G401 (cell line): Measurements from ENCODE around the gene BMP7. TPM values are rescaled to one million over a fixed set of nuclear protein-coding genes. Genes with fewer than 3 reads are reported as not detected.

Source experiments
- DNase-seq: peaks from one replicate; pipeline ENCODE4 v3.0.0-alpha.2; 2015; ENCODE audit warnings: low spot score
- in situ Hi-C: cut with HindIII; loops from 2 replicates; pipeline ENCODE4 v1.10.0; 2016; ENCODE audit warnings: low sequenced_read_pairs, mixed read lengths
- total RNA-seq: library from RNA; depleted of rRNA; stranded (reverse); fragments of >200 nt; shearing (Covaris generic); gene quantifications from 2 replicates; pipeline ENCODE4 v1.2.3, GENCODE V29; 2014; rRNA removed

The BMP7 gene
- 81.3 and 122 TPM in 2 replicates for total RNA-seq

DNA sequence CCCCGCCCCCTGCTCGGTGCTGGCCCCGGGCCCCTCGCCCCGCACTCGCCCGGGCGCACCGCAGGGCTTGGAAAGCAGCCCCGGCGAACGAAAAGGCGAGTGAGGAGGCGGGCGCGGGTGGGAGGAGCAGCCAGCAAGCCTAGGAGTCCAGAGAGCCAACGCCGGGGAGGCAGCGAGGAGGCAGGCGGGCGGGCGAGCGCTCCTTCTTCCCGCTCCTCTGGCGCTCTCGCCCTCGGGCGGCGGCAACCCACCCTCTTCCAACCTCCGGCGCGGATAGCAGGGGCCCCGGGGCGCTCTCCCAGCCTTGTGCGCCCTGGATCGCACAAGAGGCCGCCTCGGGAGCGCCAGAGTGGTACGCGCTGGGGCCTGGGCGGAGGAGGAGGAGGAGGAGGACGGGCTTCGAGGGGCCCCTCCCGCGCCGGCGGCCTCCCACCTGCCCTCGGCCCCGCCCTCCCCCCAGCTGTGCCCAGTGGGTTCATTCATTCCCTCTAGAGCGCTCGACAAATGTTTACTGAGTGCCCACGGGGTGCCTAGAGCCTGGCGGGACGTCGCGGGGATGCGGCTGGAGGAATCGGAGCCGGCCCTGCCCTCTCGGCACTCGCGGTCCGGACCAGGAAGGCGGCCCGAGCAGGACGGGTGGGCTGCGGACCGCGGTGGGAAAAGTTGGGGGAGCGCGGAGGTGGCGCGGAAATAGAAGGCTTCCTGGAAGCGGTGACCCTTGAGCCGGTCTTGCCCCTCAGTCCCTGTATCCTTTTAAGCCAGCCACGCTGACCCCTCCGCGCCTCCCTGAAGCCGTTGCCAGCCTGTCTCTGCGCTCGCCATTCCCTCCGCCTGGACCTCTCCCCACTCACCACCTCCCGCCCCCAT, at the start of gene BMP7:
Gene BMP7 (minus strand): TSS at position 351 of the 867 bp plus-strand sequence. CDS start 519 bp downstream, outside the sequence.
- in situ Hi-C loops, result no loop called here
- no peak for DNase-seq

DNA sequence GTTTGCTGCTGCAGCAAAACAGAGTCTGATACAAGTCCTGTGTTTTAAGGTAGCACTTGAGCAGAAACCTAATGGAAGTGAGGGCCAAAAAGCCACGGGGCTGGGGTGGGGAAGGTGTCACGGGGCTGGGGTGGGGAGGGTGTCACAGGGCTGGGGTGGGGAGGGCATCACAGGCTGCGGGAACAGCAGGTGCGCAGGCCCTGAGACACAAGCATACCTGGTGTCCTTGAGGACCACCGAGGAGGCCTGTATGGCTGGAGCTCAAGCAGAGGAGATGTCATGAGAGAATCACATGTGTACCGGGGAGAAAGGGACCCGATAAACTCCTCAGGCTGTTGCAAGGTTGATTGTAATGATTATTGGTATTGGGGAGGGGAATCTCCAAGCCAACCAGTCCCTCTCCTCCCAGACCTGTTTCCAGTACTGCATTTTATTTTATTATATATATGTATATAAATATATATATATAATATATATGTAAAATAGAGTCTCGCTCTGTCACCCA, 49.6 kb upstream of the BMP7 start:
- no peak for DNase-seq
- in situ Hi-C loops, result no loop called here

DNA sequence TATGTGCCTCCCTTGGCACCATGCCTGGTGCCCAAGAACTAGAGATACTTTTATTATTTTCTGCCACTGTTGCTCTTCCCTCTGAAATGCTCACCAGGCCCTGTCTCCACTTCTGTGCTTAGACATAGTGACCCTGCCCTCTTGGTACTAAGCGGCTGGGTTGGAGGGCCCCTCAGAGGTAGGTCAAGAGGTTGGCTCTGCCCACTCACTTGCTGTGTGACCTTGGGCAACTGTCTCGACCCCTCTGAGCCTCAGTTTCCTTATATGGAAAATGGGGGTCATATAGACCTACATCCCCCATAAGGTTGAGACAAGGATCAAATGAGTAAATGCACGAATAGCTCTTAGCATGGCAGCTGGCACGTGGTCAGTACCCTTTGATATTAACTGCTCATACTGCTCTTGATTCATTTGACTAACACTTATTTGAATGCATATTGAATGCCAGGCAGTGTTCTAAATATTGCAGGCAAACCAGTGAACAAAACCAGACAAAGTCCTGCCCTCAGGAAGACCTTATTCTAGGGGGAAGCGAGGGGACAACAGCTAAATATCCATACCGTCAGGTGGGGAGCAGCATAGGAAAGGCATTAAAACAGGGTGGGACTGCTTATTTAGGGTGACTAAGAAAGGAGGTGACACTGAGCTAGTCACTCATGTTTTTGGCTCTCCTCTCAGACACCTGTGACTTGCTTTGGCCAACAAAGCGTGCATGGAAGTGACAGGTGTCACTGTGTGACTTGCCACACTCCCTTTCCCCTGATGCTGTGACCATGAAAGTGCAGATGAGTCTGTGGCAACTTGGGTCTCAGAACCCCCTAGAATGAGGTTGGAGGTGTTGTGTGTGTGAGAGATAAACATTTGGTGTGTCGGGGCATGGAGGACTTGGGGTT, 48.9 kb upstream of the BMP7 start:
- in situ Hi-C loops, result no loop called here

DNA sequence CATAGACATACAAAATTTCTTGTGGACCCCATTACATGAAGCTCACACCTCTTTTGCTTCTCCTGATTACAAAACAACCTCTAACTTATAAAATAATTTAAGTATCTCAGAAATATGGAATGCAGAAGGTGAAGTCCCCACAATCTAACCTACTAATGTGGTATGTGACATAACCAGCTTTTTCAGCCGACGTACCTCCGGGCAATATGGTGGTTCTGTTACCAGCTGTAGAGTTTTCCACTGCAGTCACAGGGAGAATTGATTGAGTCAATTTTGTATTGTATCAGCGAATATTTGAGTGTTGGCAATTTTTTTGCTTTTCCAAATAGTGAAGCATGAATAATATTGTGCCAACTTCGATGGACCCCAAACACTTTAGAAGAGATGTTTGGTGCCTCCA, 47.5 kb upstream of the BMP7 start:
- no peak for DNase-seq
- in situ Hi-C loops, result no loop called here

More for the DNA sequence above, 48.9 kb upstream of the BMP7 start:
- no peak for DNase-seq

DNA sequence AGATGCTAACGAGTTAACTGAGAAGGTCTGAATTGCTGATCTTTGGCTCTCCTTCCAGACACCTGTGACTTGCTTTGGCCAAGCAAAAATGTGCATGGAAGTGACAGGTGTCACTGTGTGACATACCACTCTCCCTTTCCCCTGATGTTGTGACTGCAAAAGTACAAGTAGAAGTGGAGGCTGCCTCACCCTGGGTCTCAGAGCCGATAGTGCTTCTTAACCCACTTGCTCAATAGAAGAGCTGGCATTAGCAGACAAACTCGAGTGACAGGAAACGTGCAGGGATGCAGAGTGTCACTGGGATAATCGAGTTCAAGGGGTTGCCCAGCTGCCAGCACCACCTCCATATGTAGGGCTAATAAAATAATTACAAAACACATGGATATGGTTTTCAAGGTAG, 46.8 kb upstream of the BMP7 start:
- in situ Hi-C loops, result no loop called here
- DNase-seq, result no peak

DNA sequence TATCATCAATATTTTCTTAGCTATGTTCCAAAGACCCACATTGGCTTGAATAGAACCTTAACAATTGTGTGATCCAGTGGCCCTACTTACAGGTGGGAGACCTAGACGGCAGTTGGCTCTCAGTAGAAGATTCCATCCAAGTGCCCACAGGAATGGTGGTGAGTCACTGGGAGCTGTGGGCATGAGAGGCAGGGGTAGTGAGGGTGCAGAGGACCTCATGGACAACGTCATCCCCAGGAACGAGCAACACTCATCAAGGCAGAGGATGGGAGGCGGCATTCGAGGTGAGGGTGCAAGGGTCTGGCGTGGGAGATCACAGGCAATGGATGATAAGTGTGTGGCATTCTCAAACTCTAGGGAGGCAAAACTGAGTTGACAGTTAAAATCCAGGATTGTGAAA, 45.7 kb upstream of the BMP7 start:
- DNase-seq, result no peak
- in situ Hi-C loops, result no loop called here

DNA sequence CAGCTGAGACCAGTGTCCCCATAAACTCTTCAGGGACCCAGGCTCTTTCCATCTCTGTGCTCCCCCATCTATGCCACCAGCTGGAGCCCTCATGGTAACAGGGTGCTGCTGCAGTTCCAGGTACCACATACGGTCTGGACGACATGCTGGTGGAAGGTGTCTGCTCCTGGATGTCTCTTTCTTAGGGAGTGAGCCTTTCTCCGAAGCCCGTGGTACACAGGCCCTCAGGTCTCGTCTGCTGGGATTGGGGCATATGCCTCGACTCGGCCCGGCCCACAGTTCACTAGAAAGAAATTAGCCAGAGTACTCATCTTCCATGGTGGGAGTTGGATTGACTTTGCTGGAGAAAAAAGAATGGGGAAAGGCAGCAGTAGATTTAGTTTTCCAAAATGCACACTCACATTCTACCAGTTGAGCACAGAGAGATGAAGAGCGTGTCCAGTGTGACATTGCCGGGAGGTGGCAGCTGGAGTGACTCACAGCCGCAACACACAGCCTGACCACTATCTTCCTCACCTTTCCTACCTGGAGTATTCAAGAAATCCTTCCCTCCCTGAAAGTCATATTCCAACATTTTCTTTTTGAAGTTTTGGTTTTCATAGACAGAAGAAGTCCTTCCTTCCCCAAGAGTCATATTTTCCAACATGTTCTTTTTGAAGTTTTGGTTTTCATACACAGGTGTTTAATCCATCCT, 44.5 kb upstream of the BMP7 start:
- DNase-seq, result no peak
- in situ Hi-C loops, result no loop called here

DNA sequence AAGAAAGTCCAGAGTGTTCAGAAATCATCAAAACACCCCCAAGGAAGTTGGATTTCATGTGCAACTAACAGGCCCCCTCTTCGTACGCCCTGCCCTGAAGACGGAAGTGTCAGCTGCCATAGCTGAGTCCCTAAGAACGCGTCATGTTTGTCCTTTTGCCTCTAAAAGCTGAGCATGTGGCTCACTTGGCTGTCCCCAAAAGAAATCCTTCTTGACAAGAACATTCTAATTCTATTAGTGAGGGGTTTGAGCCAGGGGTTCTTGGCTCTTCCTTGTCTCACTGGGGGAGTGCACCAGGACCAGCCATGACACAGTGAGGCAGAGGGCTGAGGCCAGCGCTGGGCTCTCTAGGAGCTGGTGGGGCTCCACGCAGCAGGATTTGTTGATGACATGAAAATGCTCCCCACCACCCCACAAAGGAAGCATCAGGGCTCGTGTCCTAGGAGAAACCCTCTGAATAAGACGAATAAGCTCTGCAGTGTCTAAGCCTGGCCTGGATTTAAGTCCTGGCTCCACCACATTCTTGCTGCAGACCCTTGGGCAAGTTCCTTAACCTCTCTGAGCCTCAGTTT, 43.2 kb upstream of the BMP7 start:
- peak; percentile 25 for DNase-seq
- in situ Hi-C loops, result no loop called here

DNA sequence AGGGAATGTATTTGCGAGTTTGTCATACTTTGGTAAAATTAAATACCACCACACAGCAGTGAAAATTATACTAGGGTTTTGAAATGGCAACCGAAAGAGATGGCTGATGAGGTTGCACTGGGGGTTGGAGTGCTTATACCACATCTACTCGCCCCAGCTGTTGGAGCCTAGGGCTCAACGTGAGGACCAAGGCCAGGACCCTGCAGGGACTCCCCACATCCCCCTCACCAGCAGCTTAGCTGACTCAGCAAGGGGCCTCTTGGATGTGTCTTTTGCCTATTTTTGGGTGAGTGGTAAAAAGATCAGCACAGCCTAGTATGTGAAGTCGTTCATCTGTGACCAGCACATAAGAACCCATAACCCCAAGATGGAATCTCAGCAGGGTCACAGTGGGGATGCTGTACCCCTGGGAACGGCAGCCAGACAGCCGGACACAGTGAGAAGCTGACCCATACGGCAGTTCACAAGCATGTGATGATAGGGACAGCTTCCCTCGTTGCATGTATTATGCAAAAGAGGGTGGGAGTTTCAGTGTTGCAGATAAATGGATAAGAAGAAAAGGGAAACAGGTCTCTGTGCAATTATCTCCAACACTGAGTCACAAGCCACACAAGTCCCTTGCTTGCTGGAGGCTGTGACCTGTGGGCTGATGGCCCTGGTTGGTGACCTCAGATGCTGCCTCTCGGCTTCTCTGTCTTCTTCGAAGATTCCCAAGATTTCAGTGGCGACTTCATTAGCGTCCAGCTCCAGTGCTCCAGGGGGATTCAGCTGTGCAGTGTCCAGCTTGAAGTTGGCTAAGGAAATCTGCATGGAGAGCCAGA, 42.2 kb upstream of the BMP7 start:
- in situ Hi-C loops, result no loop called here
- DNase-seq, result no peak

DNA sequence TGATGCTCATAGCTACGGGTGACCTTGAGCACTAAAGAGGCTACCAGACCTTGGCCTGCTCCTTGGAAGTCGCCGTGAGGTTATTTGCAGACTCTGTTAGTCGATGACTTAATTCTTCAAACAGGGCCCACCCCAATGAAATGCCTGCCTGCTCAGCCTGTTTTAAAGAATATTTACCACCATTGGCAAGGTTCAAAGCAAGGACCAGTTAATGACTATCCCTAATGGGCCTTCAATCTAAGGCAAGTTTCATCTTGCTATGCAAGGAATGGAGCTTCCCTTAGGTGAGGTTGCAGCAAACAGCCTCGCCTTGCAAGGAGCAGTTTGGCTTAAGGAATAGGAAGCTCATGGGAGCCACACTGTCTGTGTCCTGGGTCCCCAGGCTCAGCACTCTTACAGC, 40.3 kb upstream of the BMP7 start:
- DNase-seq, result no peak
- in situ Hi-C loops, result no loop called here

DNA sequence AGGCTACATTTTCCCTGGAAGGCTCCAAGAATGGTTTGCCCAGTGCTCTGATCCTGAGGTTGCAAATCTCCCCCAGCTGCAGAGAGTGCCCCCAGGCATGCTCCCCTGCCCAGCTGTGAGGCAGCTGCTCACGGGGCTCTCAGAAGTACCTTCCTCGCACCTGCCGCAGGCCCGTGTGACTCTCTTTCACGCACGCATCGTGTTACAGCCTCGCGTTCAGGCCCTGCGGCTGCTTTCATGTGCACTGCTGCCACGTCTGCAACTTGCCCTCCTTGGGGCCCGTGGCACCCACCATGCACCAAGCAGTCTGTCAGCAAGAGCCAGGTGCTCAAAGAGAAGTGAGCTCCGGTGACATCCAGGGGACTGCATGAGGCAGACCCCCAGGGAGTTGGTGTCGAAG, 34.6 kb upstream of the BMP7 start:
- in situ Hi-C loops, result no loop called here

DNA sequence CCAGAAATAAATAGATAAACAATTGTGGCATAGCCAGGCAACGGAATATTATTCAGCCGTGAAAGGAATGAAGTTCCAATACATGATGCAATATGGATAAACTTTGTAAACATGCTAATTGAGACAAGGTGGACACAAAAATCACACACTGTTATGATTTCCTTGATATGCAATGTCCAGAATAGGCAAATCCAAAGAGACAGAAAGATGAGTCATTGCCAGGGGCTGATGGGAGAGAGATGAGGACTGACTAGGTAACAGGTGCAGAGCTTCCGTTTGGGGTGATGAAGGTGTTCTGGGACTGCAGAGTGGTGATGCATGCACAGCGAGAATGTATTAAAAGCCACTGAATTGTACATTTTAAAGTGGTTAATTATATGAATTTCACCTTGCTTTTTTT, 32.0 kb upstream of the BMP7 start:
- DNase-seq, result no peak
- in situ Hi-C loops, result no loop called here

More for the DNA sequence above, 34.6 kb upstream of the BMP7 start:
- no peak for DNase-seq

DNA sequence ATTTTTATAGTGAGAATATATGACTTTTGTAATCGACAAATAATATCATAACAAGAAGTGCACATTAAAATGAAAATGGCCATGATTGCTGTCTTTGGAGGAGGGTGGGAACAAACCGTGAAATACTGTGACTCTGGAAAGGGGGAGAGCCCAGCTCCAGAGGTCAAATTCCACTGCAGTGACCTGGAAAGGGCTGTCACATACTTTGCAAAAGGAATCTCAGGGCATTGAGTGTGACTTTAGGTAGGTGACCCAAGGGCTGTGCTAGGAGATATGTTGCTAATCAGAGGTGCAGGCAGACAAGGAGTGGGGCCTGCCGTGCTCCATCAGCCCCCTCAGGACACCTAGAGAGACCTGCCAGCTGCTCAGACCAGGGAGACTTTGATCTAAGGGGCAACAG, 28.1 kb upstream of the BMP7 start:
- in situ Hi-C loops, result no loop called here

DNA sequence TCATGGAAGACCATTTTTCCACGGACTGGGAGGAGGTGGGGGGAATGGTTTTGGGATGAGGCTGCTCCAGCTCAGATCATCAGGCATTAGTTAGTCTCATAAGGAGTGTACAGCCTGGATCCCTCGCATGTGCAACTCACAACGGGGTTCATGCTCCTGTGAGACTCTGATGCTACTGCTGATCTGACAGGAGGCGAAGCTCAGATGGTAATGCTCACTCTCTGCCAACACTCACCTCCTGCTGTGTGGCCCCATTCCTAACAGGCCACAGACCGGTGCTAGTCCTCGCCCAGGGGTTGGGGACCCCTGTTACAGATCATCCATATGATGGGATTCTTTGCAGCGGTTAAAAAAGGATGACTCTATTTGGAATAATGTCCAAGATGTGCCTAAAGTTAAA, 27.6 kb upstream of the BMP7 start:
- DNase-seq, result no peak
- in situ Hi-C loops, result no loop called here

More for the DNA sequence above, 28.1 kb upstream of the BMP7 start:
- DNase-seq, result no peak

DNA sequence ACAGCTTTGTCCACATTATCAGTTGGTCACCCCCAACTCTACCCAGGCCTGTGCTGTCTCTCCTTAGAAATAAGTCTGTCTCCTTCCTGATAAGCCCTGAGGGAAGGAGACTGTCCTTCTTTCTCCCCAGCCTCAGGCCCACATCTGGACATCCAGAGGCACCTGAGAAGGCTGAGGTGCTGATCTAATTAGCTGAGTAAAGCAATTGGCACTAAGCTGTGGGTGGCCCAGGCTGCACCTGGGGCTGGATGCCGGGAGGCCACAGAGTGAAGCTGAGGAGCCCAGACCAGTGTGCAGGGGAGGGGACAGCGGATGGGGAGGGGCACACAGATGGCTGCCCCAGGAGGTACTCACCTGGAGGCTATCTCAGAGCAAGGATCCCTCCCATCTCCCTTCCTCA, 26.2 kb upstream of the BMP7 start:
- in situ Hi-C loops, result no loop called here

DNA sequence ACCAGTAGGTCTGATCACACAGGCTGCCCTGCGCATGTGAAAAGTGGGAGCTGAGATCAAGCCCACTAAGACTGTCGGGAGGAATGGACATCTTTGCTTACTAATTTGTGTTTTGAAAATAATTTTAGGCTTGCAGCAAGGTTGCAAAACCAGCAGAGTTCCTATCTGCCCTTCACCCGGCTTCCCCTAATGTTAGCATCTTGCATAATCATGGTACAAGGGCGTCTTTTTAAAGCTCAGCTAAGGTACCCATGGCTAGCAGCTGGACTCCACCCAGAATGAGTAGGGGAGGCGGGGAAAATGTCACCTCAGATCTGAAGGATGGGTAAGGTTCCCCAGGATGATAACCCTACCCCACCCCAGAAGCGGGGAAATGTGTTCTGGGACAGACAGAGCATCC, 25.3 kb upstream of the BMP7 start:
- no peak for DNase-seq
- in situ Hi-C loops, result no loop called here

More for the DNA sequence above, 26.2 kb upstream of the BMP7 start:
- no peak for DNase-seq

DNA sequence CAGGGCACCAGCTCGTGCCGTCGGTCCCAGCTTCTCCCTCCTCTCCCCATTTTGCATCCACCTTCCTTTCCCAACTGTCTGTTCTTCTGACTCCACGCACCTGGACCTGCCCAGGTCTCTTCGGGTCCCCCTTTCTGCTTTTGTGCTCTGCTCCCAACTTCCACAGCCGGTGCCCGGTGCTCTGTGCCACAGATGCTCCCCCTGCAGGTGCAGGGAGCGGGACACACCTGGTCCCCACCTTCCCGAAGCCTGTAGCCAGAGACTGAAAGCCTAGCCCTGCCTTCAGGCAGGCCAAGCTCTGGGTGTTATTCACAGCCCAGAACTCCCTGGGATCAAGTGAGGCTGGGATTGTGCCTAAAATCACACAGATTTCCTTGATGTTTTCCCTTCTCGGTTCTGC, 24.6 kb upstream of the BMP7 start:
- in situ Hi-C loops, result no loop called here

DNA sequence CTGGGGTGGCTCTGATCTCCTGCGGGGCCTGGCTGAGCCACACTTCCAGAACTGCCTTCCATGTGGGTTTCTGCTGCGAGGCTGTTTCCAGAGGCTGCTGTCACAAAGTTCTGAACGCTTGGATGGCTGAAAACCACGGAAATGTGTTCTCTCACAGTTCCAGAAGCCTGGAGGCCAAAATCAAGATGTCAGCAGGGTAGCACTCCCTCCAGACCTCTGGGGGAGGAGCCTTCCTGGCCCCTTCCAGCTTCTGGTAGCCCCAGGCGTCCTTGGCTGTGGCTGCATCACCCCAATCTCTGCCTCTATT, 23.7 kb upstream of the BMP7 start:
- in situ Hi-C loops, result no loop called here
- DNase-seq, result no peak

More for the DNA sequence above, 24.6 kb upstream of the BMP7 start:
- DNase-seq, result no peak
